Measurements from ENCODE around the gene CES3. TPM values are rescaled to one million over a fixed set of nuclear protein-coding genes. Genes with fewer than 3 reads are reported as not detected.
A peak's percentile ranks its signal among the peaks of the same experiment; 100 is the strongest.

CES3 gene
- total and polyA plus RNA-seq, 2 donors (not counting 3 experiments of a cell fraction or from before 2014, with no cell fraction given): 0.10 TPM; not detected in 1

DNA sequence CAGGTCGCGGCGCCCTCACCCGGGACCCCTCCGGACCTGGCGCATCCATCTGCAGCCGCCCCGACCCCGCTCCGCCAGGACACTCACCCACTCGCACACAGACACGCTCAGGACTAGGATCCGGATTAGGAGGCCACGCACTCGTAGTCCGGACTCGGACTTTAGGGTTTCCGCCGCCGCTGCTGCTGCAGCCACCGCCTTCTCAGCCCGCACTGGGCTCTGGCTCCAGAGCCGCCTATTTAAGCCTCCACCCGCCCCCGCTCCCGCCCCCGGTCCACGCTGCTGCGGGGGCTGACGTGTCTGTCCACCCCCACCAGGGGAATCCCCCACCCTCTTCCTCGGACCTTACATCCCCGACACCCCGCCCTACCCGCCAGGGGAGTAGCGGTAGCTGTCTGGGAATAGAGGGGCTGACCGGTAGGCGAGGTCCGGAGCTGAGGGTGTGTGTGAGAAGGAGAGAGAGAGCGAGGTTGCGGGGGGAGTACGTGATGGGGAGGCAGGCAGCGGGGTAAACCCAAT is 35.7 kb upstream of the CES3 start, which contains the start of gene RRAD:
Gene RRAD, minus strand, starts transcription at position 214 of the 519 bp plus-strand sequence. CDS start 356 bp downstream, outside the sequence.
- H3K4me1 ChIP-seq (ENCODE audit: control insufficient read depth, extremely low read depth, insufficient read depth, low read length): peaks cover 3% of the 10 kb centered on the region
- peaks cover 25 to 41% of the 10 kb centered on the region in 2 experiments for H3K27me3 ChIP-seq (ENCODE audit: control insufficient read depth in 2 of 2, insufficient read depth in 2 of 2, low read length in 2 of 2)
- BruUV-seq (replicated peaks): no TSS peak
- H3K9me3 ChIP-seq (replicated peaks; ENCODE audit: control insufficient read depth, insufficient read depth, low read length): no peaks in the 10 kb centered on the region
- H3K36me3 ChIP-seq (ENCODE audit: control insufficient read depth in 2 of 2, extremely low read depth in 1 of 2, insufficient read depth in 2 of 2, low read length in 2 of 2): no peaks in the 10 kb centered on the region
- POLR2A ChIA-PET: no interaction called here
- no peak within 1 kb of the TSS for H3K27ac ChIP-seq (ENCODE audit: insufficient read depth, low read depth, low read length)
- TF ChIP-seq EZH2 (IDR thresholded peaks at IDR 0.05; ENCODE audit: borderline replicate concordance, low read depth, low read length, severe bottlenecking) (peak; percentile 97), POLR2AphosphoS5 (IDR thresholded peaks at IDR 0.05; ENCODE audit: insufficient read depth, low read depth, low read length) (no peak)
- H3K4me2 ChIP-seq (ENCODE audit: insufficient read depth, low read length): no peak within 1 kb of the TSS
- H4K20me1 ChIP-seq (replicated peaks; ENCODE audit: control insufficient read depth, extremely low read depth, insufficient read depth, low read length): no peaks in the 10 kb centered on the region
- H2AFZ ChIP-seq (ENCODE audit: low read depth, low read length): peak within 1 kb of the TSS; percentile 51
- H3K9me1 ChIP-seq (replicated peaks; ENCODE audit: control insufficient read depth, extremely low read depth, insufficient read depth, low read length): no peaks in the 10 kb centered on the region
- DNase-seq (ENCODE audit: low read depth, low spot score) (peak; percentile 11), FAIRE-seq (no peak)
- H3K9ac ChIP-seq (replicated peaks; ENCODE audit: extremely low read depth, insufficient read depth, low read length): no peak within 1 kb of the TSS
- dilution Hi-C loops (cut with MboI; ENCODE audit: extremely low pct_ligation_motif_present, low sequenced_read_pairs): no loop called here
- peak within 1 kb of the TSS in 2 of 3 experiments; percentile 14 to 20 for H3K4me3 ChIP-seq (replicated peaks in 1 of 3; ENCODE audit: insufficient read depth in 1 of 3, low read depth in 1 of 3, low read length in 3 of 3)
- CTCF ChIA-PET: interaction anchor here (0.8 to 5.2 kb wide), 7 partner anchors 9 to 317 kb away, joined by 3 to 72 read pairs (median 6); partner anchors contain the start of gene CIAO2B
- no peaks in the 10 kb centered on the region for H3K79me2 ChIP-seq (ENCODE audit: control insufficient read depth, insufficient read depth, low read length)
- intact Hi-C loops (cut with micrococcal nuclease): no loop called here

DNA sequence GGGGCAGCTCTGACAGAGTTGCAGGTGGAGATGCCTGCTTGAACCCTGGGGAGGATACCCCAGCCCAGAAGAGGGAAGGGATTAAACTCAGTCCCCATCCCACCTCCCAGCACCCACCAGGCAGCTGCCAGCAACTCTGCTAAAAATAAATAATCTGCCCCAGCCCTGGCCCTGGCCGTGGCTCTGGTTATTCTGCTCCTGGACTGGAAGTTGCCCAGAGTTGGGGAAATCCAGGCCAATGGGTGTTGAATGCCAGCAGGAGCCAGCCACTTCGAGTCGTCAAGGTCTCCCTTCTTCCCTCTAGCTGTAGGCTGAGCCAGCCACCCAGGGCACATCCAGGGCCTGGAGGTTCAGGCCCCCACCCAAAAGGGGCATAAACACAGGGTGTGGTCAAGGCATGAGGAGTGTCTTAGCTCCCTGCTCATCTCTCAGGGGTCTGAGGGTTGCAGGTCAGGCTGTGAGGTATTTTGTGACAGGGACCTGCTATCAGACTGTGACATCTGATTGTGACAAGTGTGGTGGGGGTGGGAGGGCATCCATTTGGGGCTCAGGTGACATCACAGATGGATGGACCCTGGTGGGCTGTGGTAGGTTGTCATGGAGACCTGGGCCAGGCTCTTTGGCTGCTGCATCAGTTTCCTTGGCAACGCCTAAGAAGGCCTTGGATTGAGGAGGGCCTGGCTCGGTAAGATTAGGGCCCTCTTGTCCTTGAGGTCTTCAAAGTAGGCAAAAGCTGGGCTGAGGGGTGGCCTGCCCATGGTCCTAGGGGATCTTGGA is 34.7 kb upstream of the CES3 start:
- POLR2A ChIA-PET: no interaction called here
- H3K27ac ChIP-seq (ENCODE audit: insufficient read depth, low read depth, low read length): no peak overlapping the region
- intact Hi-C loops (cut with micrococcal nuclease) (no loop called here), dilution Hi-C loops (cut with MboI; ENCODE audit: extremely low pct_ligation_motif_present, low sequenced_read_pairs) (no loop called here)
- H3K36me3 ChIP-seq (ENCODE audit: control insufficient read depth in 2 of 2, extremely low read depth in 1 of 2, insufficient read depth in 2 of 2, low read length in 2 of 2): no peaks in the 10 kb centered on the region
- BruUV-seq (replicated peaks): no TSS peak
- H3K27me3 ChIP-seq (ENCODE audit: control insufficient read depth in 2 of 2, insufficient read depth in 2 of 2, low read length in 2 of 2): peaks cover 22 to 34% of the 10 kb centered on the region in 2 experiments
- CTCF ChIA-PET: interaction anchor here (0.8 to 5.2 kb wide), 8 partner anchors 8 to 318 kb away, joined by 3 to 72 read pairs (median 5); partner anchors contain the start of gene CIAO2B
- H2AFZ ChIP-seq (ENCODE audit: low read depth, low read length): no peak overlapping the region
- H3K4me3 ChIP-seq (replicated peaks in 1 of 3; ENCODE audit: insufficient read depth in 1 of 3, low read depth in 1 of 3, low read length in 3 of 3): no peak overlapping the region
- no peaks in the 10 kb centered on the region for H3K79me2 ChIP-seq (ENCODE audit: control insufficient read depth, insufficient read depth, low read length)
- no peak for DNase-seq (ENCODE audit: low read depth, low spot score)
- FAIRE-seq: no peak
- H3K4me1 ChIP-seq (ENCODE audit: control insufficient read depth, extremely low read depth, insufficient read depth, low read length): peaks cover 3% of the 10 kb centered on the region
- no peaks in the 10 kb centered on the region for H3K9me1 ChIP-seq (replicated peaks; ENCODE audit: control insufficient read depth, extremely low read depth, insufficient read depth, low read length)
- H3K9ac ChIP-seq (replicated peaks; ENCODE audit: extremely low read depth, insufficient read depth, low read length): no peak overlapping the region
- H3K9me3 ChIP-seq (replicated peaks; ENCODE audit: control insufficient read depth, insufficient read depth, low read length): no peaks in the 10 kb centered on the region
- TF ChIP-seq, protein P1, sequence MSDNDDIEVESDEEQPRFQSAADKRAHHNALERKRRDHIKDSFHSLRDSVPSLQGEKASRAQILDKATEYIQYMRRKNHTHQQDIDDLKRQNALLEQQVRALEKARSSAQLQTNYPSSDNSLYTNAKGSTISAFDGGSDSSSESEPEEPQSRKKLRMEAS (IDR thresholded peaks at IDR 0.05; ENCODE audit: insufficient read depth, insufficient read length): no peak
- TF ChIP-seq MYC (IDR thresholded peaks at IDR 0.05; ENCODE audit: low read depth, low read length) (no peak), EZH2 (IDR thresholded peaks at IDR 0.05; ENCODE audit: borderline replicate concordance, low read depth, low read length, severe bottlenecking) (no peak), FOS (IDR thresholded peaks at IDR 0.05; ENCODE audit: borderline replicate concordance, insufficient read depth, low read length) (no peak), JUN (IDR thresholded peaks at IDR 0.05; ENCODE audit: borderline replicate concordance, insufficient read depth, insufficient read length, low read depth) (no peak), POLR2AphosphoS5 (IDR thresholded peaks at IDR 0.05; ENCODE audit: insufficient read depth, low read depth, low read length) (no peak), GATA2 (IDR thresholded peaks at IDR 0.05; ENCODE audit: insufficient read depth, insufficient read length, low read depth, low read length) (no peak), POLR2A (IDR thresholded peaks at IDR 0.05; ENCODE audit: low read depth, low read length) (no peak)
- TF ChIP-seq, protein P2, sequence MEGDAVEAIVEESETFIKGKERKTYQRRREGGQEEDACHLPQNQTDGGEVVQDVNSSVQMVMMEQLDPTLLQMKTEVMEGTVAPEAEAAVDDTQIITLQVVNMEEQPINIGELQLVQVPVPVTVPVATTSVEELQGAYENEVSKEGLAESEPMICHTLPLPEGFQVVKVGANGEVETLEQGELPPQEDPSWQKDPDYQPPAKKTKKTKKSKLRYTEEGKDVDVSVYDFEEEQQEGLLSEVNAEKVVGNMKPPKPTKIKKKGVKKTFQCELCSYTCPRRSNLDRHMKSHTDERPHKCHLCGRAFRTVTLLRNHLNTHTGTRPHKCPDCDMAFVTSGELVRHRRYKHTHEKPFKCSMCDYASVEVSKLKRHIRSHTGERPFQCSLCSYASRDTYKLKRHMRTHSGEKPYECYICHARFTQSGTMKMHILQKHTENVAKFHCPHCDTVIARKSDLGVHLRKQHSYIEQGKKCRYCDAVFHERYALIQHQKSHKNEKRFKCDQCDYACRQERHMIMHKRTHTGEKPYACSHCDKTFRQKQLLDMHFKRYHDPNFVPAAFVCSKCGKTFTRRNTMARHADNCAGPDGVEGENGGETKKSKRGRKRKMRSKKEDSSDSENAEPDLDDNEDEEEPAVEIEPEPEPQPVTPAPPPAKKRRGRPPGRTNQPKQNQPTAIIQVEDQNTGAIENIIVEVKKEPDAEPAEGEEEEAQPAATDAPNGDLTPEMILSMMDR (IDR thresholded peaks at IDR 0.05; ENCODE audit: extremely low read depth in 1 of 2, insufficient read depth in 1 of 2, low read depth in 1 of 2, low read length in 2 of 2): no peak
- no peak overlapping the region for H3K4me2 ChIP-seq (ENCODE audit: insufficient read depth, low read length)
- no peaks in the 10 kb centered on the region for H4K20me1 ChIP-seq (replicated peaks; ENCODE audit: control insufficient read depth, extremely low read depth, insufficient read depth, low read length)

Data from endothelial cell of umbilical vein (primary cell).